Measurements from ENCODE around the gene ACTR2.

The ACTR2 gene

GRCh38 chr2:65275141-65275915 is 47.7 kb downstream of the ACTR2 start:
- TF ChIP-seq CTCF (conservative IDR thresholded peaks at IDR 0.05) = no peak
- no peak for TF ChIP-seq ZFX (IDR thresholded peaks at IDR 0.05)
- H3K27ac ChIP-seq = no peak overlapping the region

GRCh38 chr2:65276609-65277008 is 49.0 kb downstream of the ACTR2 start:
- H3K27ac ChIP-seq = no peak overlapping the region
- no peak for TF ChIP-seq ZFX (IDR thresholded peaks at IDR 0.05)
- no peak for TF ChIP-seq CTCF (conservative IDR thresholded peaks at IDR 0.05)

GRCh38 chr2:65277118-65277517 is 49.5 kb downstream of the ACTR2 start:
- no peak for TF ChIP-seq ZFX (IDR thresholded peaks at IDR 0.05)
- H3K27ac ChIP-seq = no peak overlapping the region

- no peak for TF ChIP-seq CTCF (conservative IDR thresholded peaks at IDR 0.05)
- TF ChIP-seq ZFX (IDR thresholded peaks at IDR 0.05) = no peak
- H3K27ac ChIP-seq = no peak overlapping the region
Observed at GRCh38 chr2:65277791-65278483, 50.3 kb downstream of the ACTR2 start.

GRCh38 chr2:65278531-65278981 is 50.9 kb downstream of the ACTR2 start:
- TF ChIP-seq ZFX (IDR thresholded peaks at IDR 0.05) = no peak
- TF ChIP-seq CTCF (conservative IDR thresholded peaks at IDR 0.05) = no peak
- H3K27ac ChIP-seq = no peak overlapping the region

- no peak for TF ChIP-seq ZFX (IDR thresholded peaks at IDR 0.05)
- TF ChIP-seq CTCF (conservative IDR thresholded peaks at IDR 0.05) = no peak
- H3K27ac ChIP-seq = no peak overlapping the region
Observed at GRCh38 chr2:65279756-65280155, 52.1 kb downstream of the ACTR2 start.

GRCh38 chr2:65281627-65282351 is 54.2 kb downstream of the ACTR2 start:
- TF ChIP-seq CTCF (conservative IDR thresholded peaks at IDR 0.05) = no peak
- TF ChIP-seq ZFX (IDR thresholded peaks at IDR 0.05) = no peak
- H3K27ac ChIP-seq = no peak overlapping the region
